Gastroesophageal sphincter (tissue), 3 donors: Measurements from ENCODE around the gene FLNA.

Experiments used
- CTCF ChIP-seq, 4 experiments: fragments of 200-600 bp in 2 of 4; fragments of 450-650 bp in 2 of 4; sonication (generic) in 1 of 4; IDR thresholded peaks; one replicate each; pipeline ENCODE4 v1.5.1; 2017 to 2019; ENCODE audit warnings: antibody characterized with exemption in 4 of 4, mild to moderate bottlenecking in 2 of 4, moderate library complexity in 2 of 4
- POLR2AphosphoS5 ChIP-seq: sonication (generic); formaldehyde crosslinking; IDR thresholded peaks from one replicate; pipeline ENCODE4 v1.6.1; 2017; ENCODE audit warnings: antibody characterized with exemption

GRCh38 chrX:154396973-154397887 lies 22.8 kb upstream of the FLNA start:
- TF ChIP-seq POLR2AphosphoS5 (peak; percentile 13), CTCF (IDR thresholded peaks at IDR 0.05) (no peak)
